Endothelial cell (in vitro differentiated cells): ENCODE results near the gene SIPA1. TPM values are rescaled to one million over a fixed set of nuclear protein-coding genes. Genes with fewer than 3 reads are reported as not detected.

Experiments
- DNase-seq: peaks from one replicate; pipeline ENCODE4 v3.0.0; 2021; ENCODE audit warnings: low spot score
- H3K27ac Mint-ChIP-seq: one replicate; pipeline ENCODE4 v1.8.0; 2021; ENCODE audit warnings: mixed read lengths, inconsistent platforms; ENCODE audit not compliant: unreplicated experiment
- H3K27me3 Mint-ChIP-seq: one replicate; pipeline ENCODE4 v1.8.0; 2021; ENCODE audit warnings: mild to moderate bottlenecking, moderate library complexity, mixed read lengths, inconsistent platforms; ENCODE audit not compliant: unreplicated experiment
- H3K36me3 Mint-ChIP-seq: one replicate; pipeline ENCODE4 v1.8.0; 2021; ENCODE audit warnings: mild to moderate bottlenecking, low read depth, mixed read lengths, inconsistent platforms; ENCODE audit not compliant: unreplicated experiment
- H3K4me1 Mint-ChIP-seq: one replicate; pipeline ENCODE4 v1.8.0; 2021; ENCODE audit warnings: mild to moderate bottlenecking, mixed read lengths, inconsistent platforms; ENCODE audit not compliant: unreplicated experiment
- H3K4me3 Mint-ChIP-seq: one replicate; pipeline ENCODE4 v1.8.0; 2021; ENCODE audit warnings: mild to moderate bottlenecking, mixed read lengths, inconsistent platforms; ENCODE audit not compliant: unreplicated experiment
- H3K9me3 Mint-ChIP-seq: one replicate; pipeline ENCODE4 v1.8.0; 2021; ENCODE audit warnings: mixed read lengths, inconsistent platforms; ENCODE audit not compliant: unreplicated experiment
- CTCF ChIP-seq: fragments of 200-600 bp; sonication (generic); IDR thresholded peaks from one replicate; pipeline ENCODE4 v1.5.0; 2021; ENCODE audit warnings: antibody characterized with exemption; ENCODE audit not compliant: unreplicated experiment
- total RNA-seq: library from RNA; stranded (reverse); fragmentation: NEBNext Ultra II Directional; extraction: Animal tissue kit (Norgen Biotek cat#: 25700); gene quantifications from one replicate; pipeline ENCODE4 v1.2.1, GENCODE V29; 2021; ENCODE audit not compliant: unreplicated experiment

The SIPA1 gene
- total RNA-seq, 1 donor from 2014 or later: 267 TPM

- TF ChIP-seq CTCF: no peak
- peak overlapping the region; percentile 97 for H3K27ac Mint-ChIP-seq
- no peak for DNase-seq
- peak overlapping the region; percentile 99 for H3K4me3 Mint-ChIP-seq
- H3K4me1 Mint-ChIP-seq: peaks cover 52% of the 10 kb centered on the region
- peaks cover 47% of the 10 kb centered on the region for H3K36me3 Mint-ChIP-seq
- no peaks in the 10 kb centered on the region for H3K9me3 Mint-ChIP-seq
- H3K27me3 Mint-ChIP-seq: peaks cover 32% of the 10 kb centered on the region
Measured at GRCh38 chr11:65612691-65613090, 25.2 kb upstream of the SIPA1 start.

GRCh38 chr11:65613091-65613928 is 24.6 kb upstream of the SIPA1 start:
- Mint-ChIP-seq H3K27me3 (peaks cover 32% of the 10 kb centered on the region), H3K9me3 (no peaks in the 10 kb centered on the region), H3K4me3 (peak overlapping the region; percentile 99), H3K36me3 (peaks cover 44% of the 10 kb centered on the region), H3K27ac (no peak overlapping the region), H3K4me1 (peaks cover 46% of the 10 kb centered on the region)
- DNase-seq: peak; percentile 32
- no peak for TF ChIP-seq CTCF

GRCh38 chr11:65615229-65615949 is 22.5 kb upstream of the SIPA1 start, which contains the start of gene PCNX3:
PCNX3 (plus strand) TSS chr11:65615776; CDS start chr11:65616312, 536 bp downstream.
- Mint-ChIP-seq H3K27me3 (peaks cover 30% of the 10 kb centered on the region), H3K4me3 (peak within 1 kb of the TSS; percentile 98), H3K4me1 (peaks cover 26% of the 10 kb centered on the region), H3K9me3 (no peaks in the 10 kb centered on the region), H3K36me3 (peaks cover 34% of the 10 kb centered on the region), H3K27ac (peak within 1 kb of the TSS; percentile 87)
- peak; percentile 99 for DNase-seq
- TF ChIP-seq CTCF: no peak

- peak; percentile 60 for DNase-seq
- Mint-ChIP-seq H3K4me1 (peaks cover 19% of the 10 kb centered on the region), H3K27me3 (peaks cover 30% of the 10 kb centered on the region), H3K4me3 (peak overlapping the region; percentile 98), H3K36me3 (peaks cover 29% of the 10 kb centered on the region), H3K9me3 (no peaks in the 10 kb centered on the region), H3K27ac (peak overlapping the region; percentile 87)
- no peak for TF ChIP-seq CTCF
Measured at GRCh38 chr11:65615950-65616574, 21.8 kb upstream of the SIPA1 start.
